ENCODE results near the gene BOLL. TPM values are rescaled to one million over a fixed set of nuclear protein-coding genes. Genes with fewer than 3 reads are reported as not detected.
A peak's percentile ranks its signal among the peaks of the same experiment; 100 is the strongest.

Gene BOLL
- total and polyA plus RNA-seq, 11 donors: 0.08 to 0.21 (median 0.12) TPM; not detected in 8

DNA sequence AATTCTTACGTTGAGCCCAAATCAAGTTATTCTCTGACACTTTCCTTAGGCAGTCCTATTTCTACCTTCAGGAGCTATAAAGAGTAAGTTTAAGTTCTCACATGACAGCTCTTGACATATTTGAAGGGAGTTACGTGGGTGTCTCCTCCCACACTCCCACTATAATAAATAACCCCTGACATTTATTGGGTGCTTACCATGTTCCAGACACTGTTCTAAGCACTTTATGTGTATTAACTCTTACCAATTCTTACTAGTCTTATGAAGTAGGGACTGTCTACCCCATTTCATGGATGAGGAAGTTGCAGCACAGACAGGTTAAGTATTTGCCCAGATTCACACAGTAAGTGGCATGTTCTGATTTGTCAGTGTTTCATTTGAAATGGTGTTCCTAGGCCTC is 37.2 kb upstream of the BOLL start:
- H3K27me3 ChIP-seq: no peaks in the 10 kb centered on the region
- intact Hi-C loops (cut with DNase I): loop anchor here in 1 of 10 donors (10.0 kb wide), 1 partner anchor 52 kb away; no protein-coding TSS in a partner anchor
- peak in 1 of 4 donors; percentile 38 for ATAC-seq

DNA sequence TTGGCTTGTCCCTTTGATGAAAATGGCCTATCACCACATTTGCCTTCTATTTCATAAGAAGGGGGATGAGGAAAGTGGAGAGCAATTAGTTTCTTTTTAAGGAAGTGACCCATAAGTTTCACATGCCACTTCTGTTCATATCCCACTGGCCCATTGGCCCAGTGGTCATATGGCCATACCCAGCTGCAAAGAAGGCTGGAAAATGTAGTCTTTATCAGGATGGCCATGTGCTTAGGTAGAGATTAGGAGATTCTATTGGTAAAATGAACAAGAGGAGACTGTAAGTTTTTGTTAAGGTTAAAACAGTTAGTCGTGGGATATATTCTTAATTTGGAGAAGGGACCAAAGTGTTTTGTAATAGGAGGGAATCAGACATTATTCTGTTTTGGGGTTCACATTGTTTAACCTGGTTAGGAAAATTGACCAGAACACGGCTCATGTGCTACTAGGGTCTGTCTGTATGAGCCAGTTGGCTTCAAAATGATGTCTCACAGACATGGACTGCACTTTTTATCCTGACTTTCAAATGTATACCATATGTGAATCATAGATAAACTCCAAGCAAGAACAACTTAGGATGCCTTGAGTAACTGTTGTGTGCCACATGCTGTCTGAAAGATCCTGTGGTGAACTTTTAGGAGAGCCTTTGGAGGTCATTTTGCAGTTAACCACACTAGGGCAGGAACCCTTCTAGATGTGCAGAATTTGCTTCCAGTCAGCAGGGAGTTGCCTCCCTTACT is 36.6 kb upstream of the BOLL start:
- DNase-seq: no peak
- Histone ChIP-seq H3K27me3 (no peaks in the 10 kb centered on the region), H3K27ac (peak overlapping the region in 1 of 12 donors; percentile 49), H3K9me3 (no peaks in the 10 kb centered on the region), H3K4me3 (no peak overlapping the region), H3K4me1 (peaks cover 0 to 24% (median 5%) of the 10 kb centered on the region in 12 donors), H3K36me3 (peaks cover 0 to 6% (median 0%) of the 10 kb centered on the region in 9 donors)
- WGBS, 4 donors: 85 to 96% (median 91%) methylated on average over 2 of the region's 2 CpGs
- intact Hi-C loops (cut with DNase I): loop anchor here in 1 of 10 donors (10.0 kb wide), 1 partner anchor 53 kb away; no protein-coding TSS in a partner anchor
- TF ChIP-seq POLR2A (IDR thresholded peaks at IDR 0.05): no peak
- TF ChIP-seq, protein P1, sequence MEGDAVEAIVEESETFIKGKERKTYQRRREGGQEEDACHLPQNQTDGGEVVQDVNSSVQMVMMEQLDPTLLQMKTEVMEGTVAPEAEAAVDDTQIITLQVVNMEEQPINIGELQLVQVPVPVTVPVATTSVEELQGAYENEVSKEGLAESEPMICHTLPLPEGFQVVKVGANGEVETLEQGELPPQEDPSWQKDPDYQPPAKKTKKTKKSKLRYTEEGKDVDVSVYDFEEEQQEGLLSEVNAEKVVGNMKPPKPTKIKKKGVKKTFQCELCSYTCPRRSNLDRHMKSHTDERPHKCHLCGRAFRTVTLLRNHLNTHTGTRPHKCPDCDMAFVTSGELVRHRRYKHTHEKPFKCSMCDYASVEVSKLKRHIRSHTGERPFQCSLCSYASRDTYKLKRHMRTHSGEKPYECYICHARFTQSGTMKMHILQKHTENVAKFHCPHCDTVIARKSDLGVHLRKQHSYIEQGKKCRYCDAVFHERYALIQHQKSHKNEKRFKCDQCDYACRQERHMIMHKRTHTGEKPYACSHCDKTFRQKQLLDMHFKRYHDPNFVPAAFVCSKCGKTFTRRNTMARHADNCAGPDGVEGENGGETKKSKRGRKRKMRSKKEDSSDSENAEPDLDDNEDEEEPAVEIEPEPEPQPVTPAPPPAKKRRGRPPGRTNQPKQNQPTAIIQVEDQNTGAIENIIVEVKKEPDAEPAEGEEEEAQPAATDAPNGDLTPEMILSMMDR (IDR thresholded peaks at IDR 0.05): no peak
- ATAC-seq: no peak

More for the DNA sequence above, 37.2 kb upstream of the BOLL start:
- peaks cover 0 to 6% (median 0%) of the 10 kb centered on the region in 9 donors for H3K36me3 ChIP-seq
- TF ChIP-seq POLR2A (IDR thresholded peaks at IDR 0.05): no peak
- TF ChIP-seq, protein P1 (IDR thresholded peaks at IDR 0.05): no peak
- 46 to 59% (median 54%) methylated on average over 2 of the region's 2 CpGs for WGBS, 4 donors
- H3K27ac ChIP-seq: peak overlapping the region in 1 of 12 donors; percentile 49
- no peaks in the 10 kb centered on the region for H3K9me3 ChIP-seq
- peaks cover 0 to 30% (median 6%) of the 10 kb centered on the region in 12 donors for H3K4me1 ChIP-seq
- no peak overlapping the region for H3K4me3 ChIP-seq
- DNase-seq: no peak

DNA sequence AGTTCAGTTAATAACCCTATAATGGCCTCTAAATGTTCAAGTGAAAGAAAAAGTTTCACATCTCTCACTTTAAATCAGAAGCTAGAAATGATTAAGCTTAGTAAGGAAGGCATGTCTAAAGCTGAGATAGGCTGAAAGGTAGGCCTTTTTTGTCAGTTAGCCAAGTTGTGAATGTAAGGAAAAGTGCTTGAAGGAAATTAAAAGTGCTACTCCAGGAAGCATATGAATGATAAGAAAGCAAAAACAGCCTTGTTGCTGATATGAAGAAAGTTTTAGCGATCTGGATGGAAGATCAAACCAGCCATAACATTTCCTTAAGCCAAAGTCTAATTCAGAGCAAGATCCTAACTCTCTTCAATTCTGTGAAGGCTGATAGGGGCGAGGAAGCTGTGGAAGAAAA is 29.4 kb upstream of the BOLL start:
- Histone ChIP-seq H3K4me3 (no peak overlapping the region), H3K4me1 (peaks cover 0 to 21% (median 1%) of the 10 kb centered on the region in 12 donors), H3K27ac (no peak overlapping the region), H3K9me3 (no peaks in the 10 kb centered on the region), H3K36me3 (peaks cover 0 to 6% (median 0%) of the 10 kb centered on the region in 9 donors), H3K27me3 (no peaks in the 10 kb centered on the region)
- DNase-seq: no peak
- TF ChIP-seq POLR2A (IDR thresholded peaks at IDR 0.05): no peak
- TF ChIP-seq, protein P1 (IDR thresholded peaks at IDR 0.05): no peak
- no peak for ATAC-seq
- intact Hi-C loops (cut with DNase I): loop anchor here in 5 of 10 donors (5.0 to 10.0 kb wide), 5 partner anchors 60 to 153 kb away; no protein-coding TSS in a partner anchor
- 62 to 77% (median 66%) methylated on average over 2 of the region's 2 CpGs for WGBS, 4 donors

DNA sequence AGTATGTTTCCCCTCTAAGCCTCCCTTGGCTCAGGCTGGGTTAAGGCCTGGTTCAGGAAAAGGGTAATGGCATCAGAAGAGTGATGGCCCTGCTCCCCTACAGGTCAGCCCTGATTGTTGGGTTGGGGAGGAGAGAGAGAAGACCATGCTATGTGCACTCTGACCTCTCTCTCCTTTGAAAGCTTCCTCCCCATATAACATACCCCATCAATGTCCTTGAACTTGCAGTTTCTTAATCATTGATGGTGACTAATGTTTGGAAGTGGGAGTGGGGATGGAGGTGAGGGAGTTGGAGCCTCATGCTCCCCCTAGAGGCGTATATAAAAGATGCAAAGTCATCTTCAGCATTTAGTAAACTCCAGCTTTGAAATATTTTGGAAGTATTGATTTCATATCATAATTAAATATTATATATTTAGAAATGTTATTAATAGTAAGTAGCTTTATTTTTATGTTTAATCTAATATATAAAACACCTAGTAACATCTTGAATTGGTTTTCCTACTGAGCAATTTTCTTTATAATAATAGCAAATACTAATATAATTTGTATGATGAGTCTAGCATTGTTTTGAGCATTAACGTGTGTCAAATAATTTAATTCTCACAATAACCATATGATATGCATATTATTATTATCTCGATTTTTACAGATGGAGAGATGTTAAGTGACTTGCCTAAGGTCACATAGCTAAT is 28.1 kb upstream of the BOLL start:
- TF ChIP-seq, protein P1 (IDR thresholded peaks at IDR 0.05): peak; percentile 31 to 60 (median 44)
- TF ChIP-seq POLR2A (IDR thresholded peaks at IDR 0.05): no peak
- intact Hi-C loops (cut with DNase I): loop anchor here in 5 of 10 donors (5.0 to 10.0 kb wide), 5 partner anchors 62 to 154 kb away; no protein-coding TSS in a partner anchor
- H3K4me3 ChIP-seq: no peak overlapping the region
- no peaks in the 10 kb centered on the region for H3K36me3 ChIP-seq
- H3K27ac ChIP-seq: no peak overlapping the region
- peaks cover 0 to 26% (median 1%) of the 10 kb centered on the region in 12 donors for H3K4me1 ChIP-seq
- DNase-seq: no peak
- H3K27me3 ChIP-seq: no peaks in the 10 kb centered on the region
- H3K9me3 ChIP-seq: no peaks in the 10 kb centered on the region
- 58 to 65% (median 64%) methylated on average over 3 of the region's 3 CpGs for whole genome bisulfite sequencing, 4 donors
- peak in 1 of 4 donors; percentile 23 for ATAC-seq

Measured in heart left ventricle (tissue), 16 donors.